H1 (cell line): ENCODE measurements around the gene RNF152. TPM values are rescaled to one million over a fixed set of nuclear protein-coding genes. Genes with fewer than 3 reads are reported as not detected.

Source experiments
- EGR1 ChIP-seq: IDR thresholded peaks from 2 replicates; pipeline ENCODE4 v1.6.1; 2011; ENCODE audit warnings: low read depth, low read length, borderline replicate concordance
- EP300 ChIP-seq, 2 experiments: IDR thresholded peaks; 1 replicate in 1 of 2; 2 replicates in 1 of 2; pipeline ENCODE4 v1.6.1; 2011 to 2012; ENCODE audit warnings: low read depth in 2 of 2, low read length in 2 of 2, mild to moderate bottlenecking in 2 of 2, borderline replicate concordance in 1 of 2, inconsistent platforms in 1 of 2, moderate library complexity in 1 of 2
- GABPA ChIP-seq: IDR thresholded peaks from 2 replicates; pipeline ENCODE4 v1.6.1; 2011; ENCODE audit warnings: mild to moderate bottlenecking, low read length, moderate library complexity, borderline replicate concordance; ENCODE audit not compliant: insufficient read depth
- JUND ChIP-seq: IDR thresholded peaks from 2 replicates; pipeline ENCODE4 v1.6.1; 2011; ENCODE audit warnings: mild to moderate bottlenecking, improper control_type of control experiment, low read length
- SIX5 ChIP-seq: IDR thresholded peaks from 2 replicates; pipeline ENCODE4 v1.6.1; 2011; ENCODE audit warnings: mild to moderate bottlenecking, low read depth, low read length
- TAF7 ChIP-seq: optimal IDR thresholded peaks from 2 replicates; pipeline ENCODE3; 2011; ENCODE audit warnings: low read depth, mild to moderate bottlenecking, inconsistent platforms, low read length, moderate library complexity, borderline replicate concordance
- polyA plus RNA-seq, 7 experiments: library from polyadenylated mRNA; depleted of rRNA in 3 of 7; stranded (reverse) in 5 of 7; unstranded in 2 of 7; fragments of >200 nt in 5 of 7; fragments of 200-250 nt in 2 of 7; gene quantifications; 1 replicate in 5 of 7; 2 replicates in 1 of 7; 4 replicates in 1 of 7; pipeline versions ENCODE4 v1.2.1 to v1.2.3, GENCODE V29; 2011 to 2013; ENCODE audit warnings: missing spikeins in 2 of 7, mixed read lengths in 2 of 7
- total RNA-seq: library from RNA; stranded (reverse); fragmentation: NEBNext Ultra II Directional; extraction: Animal tissue kit (Norgen Biotek cat#: 25700); gene quantifications from 2 replicates; pipeline ENCODE4 v1.2.1, GENCODE V29; 2021
- TF ChIP-seq, protein P1 (sequence below): fragments of 300-600 bp; sonication (generic); IDR thresholded peaks from 2 replicates; pipeline ENCODE4 v1.7.1; 2012; ENCODE audit warnings: low read length, moderate library complexity, mild to moderate bottlenecking, inconsistent platforms; ENCODE audit not compliant: insufficient replicate concordance

RNF152 gene
- total and polyA plus RNA-seq, 2 of the 8 experiments (the other 6 are each of a cell fraction or from before 2014, with no cell fraction given) = 1.1 to 2.7 TPM

DNA sequence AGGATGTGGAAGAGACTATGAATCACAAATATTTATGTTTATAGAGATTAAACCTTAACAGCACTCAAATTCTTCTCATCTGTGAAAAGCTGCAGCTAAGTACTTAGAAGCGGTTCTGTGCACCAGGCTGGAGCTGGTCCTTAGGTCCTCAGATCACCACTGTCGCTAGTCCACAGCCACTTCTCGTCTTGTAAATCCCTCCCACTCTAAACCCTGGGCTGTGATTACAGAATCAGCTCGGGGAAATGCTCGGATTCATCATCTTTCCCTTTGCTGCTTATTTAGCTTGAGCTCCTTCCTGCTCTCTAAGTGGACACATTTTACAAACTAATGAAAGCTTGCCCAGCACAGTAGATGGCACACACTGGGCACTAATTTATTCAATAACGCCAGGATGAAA lies 61.7 kb downstream of the RNF152 start (continued):
- TF ChIP-seq, protein P1, sequence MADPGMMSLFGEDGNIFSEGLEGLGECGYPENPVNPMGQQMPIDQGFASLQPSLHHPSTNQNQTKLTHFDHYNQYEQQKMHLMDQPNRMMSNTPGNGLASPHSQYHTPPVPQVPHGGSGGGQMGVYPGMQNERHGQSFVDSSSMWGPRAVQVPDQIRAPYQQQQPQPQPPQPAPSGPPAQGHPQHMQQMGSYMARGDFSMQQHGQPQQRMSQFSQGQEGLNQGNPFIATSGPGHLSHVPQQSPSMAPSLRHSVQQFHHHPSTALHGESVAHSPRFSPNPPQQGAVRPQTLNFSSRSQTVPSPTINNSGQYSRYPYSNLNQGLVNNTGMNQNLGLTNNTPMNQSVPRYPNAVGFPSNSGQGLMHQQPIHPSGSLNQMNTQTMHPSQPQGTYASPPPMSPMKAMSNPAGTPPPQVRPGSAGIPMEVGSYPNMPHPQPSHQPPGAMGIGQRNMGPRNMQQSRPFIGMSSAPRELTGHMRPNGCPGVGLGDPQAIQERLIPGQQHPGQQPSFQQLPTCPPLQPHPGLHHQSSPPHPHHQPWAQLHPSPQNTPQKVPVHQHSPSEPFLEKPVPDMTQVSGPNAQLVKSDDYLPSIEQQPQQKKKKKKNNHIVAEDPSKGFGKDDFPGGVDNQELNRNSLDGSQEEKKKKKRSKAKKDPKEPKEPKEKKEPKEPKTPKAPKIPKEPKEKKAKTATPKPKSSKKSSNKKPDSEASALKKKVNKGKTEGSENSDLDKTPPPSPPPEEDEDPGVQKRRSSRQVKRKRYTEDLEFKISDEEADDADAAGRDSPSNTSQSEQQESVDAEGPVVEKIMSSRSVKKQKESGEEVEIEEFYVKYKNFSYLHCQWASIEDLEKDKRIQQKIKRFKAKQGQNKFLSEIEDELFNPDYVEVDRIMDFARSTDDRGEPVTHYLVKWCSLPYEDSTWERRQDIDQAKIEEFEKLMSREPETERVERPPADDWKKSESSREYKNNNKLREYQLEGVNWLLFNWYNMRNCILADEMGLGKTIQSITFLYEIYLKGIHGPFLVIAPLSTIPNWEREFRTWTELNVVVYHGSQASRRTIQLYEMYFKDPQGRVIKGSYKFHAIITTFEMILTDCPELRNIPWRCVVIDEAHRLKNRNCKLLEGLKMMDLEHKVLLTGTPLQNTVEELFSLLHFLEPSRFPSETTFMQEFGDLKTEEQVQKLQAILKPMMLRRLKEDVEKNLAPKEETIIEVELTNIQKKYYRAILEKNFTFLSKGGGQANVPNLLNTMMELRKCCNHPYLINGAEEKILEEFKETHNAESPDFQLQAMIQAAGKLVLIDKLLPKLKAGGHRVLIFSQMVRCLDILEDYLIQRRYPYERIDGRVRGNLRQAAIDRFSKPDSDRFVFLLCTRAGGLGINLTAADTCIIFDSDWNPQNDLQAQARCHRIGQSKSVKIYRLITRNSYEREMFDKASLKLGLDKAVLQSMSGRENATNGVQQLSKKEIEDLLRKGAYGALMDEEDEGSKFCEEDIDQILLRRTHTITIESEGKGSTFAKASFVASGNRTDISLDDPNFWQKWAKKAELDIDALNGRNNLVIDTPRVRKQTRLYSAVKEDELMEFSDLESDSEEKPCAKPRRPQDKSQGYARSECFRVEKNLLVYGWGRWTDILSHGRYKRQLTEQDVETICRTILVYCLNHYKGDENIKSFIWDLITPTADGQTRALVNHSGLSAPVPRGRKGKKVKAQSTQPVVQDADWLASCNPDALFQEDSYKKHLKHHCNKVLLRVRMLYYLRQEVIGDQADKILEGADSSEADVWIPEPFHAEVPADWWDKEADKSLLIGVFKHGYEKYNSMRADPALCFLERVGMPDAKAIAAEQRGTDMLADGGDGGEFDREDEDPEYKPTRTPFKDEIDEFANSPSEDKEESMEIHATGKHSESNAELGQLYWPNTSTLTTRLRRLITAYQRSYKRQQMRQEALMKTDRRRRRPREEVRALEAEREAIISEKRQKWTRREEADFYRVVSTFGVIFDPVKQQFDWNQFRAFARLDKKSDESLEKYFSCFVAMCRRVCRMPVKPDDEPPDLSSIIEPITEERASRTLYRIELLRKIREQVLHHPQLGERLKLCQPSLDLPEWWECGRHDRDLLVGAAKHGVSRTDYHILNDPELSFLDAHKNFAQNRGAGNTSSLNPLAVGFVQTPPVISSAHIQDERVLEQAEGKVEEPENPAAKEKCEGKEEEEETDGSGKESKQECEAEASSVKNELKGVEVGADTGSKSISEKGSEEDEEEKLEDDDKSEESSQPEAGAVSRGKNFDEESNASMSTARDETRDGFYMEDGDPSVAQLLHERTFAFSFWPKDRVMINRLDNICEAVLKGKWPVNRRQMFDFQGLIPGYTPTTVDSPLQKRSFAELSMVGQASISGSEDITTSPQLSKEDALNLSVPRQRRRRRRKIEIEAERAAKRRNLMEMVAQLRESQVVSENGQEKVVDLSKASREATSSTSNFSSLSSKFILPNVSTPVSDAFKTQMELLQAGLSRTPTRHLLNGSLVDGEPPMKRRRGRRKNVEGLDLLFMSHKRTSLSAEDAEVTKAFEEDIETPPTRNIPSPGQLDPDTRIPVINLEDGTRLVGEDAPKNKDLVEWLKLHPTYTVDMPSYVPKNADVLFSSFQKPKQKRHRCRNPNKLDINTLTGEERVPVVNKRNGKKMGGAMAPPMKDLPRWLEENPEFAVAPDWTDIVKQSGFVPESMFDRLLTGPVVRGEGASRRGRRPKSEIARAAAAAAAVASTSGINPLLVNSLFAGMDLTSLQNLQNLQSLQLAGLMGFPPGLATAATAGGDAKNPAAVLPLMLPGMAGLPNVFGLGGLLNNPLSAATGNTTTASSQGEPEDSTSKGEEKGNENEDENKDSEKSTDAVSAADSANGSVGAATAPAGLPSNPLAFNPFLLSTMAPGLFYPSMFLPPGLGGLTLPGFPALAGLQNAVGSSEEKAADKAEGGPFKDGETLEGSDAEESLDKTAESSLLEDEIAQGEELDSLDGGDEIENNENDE = no peak
- TF ChIP-seq SIX5 (no peak), GABPA (no peak), TAF7 (no peak), EP300 (IDR thresholded peaks at IDR 0.05; ENCODE audit: borderline replicate concordance in 1 of 2, low read depth in 2 of 2, low read length in 2 of 2) (no peak), JUND (no peak), EGR1 (no peak)
